DMS114 treated with DMSO at 0.1 percent for 48 hours (cell line): ENCODE measurements around the gene DCN.

Experiments
- DNase-seq: peaks from one replicate; lab custom pipeline; 2025; ENCODE audit not compliant: unreplicated experiment; lab: John Stamatoyannopoulos, UW

The DCN gene

GRCh38 chr12:91104812-91105466 is 77.7 kb downstream of the DCN start:
- peak; percentile 55 for DNase-seq

GRCh38 chr12:91103624-91104023 is 79.0 kb downstream of the DCN start:
- no peak for DNase-seq

- DNase-seq = no peak
These were observed 79.5 kb downstream of the DCN start for GRCh38 chr12:91103101-91103500.

DNA sequence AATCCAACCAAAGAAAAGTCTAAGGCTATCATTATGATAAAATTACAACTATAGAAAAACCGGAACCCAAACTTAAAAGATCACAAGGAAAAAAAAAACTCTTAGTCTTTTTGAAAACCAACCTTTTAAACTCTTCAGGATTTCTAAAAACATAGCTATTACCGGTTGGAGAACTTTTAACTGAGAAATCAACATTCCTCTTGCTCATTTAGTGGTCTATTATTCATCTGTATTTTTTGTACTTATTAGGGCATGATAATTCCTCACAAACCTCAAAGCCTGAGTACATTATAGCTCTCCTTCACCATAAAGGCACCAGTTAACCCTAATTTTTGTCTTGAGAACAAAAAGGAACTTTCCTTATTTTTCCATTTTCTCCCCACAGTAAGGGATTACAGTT is 81.7 kb downstream of the DCN start:
- peak; percentile 18 for DNase-seq

DNA sequence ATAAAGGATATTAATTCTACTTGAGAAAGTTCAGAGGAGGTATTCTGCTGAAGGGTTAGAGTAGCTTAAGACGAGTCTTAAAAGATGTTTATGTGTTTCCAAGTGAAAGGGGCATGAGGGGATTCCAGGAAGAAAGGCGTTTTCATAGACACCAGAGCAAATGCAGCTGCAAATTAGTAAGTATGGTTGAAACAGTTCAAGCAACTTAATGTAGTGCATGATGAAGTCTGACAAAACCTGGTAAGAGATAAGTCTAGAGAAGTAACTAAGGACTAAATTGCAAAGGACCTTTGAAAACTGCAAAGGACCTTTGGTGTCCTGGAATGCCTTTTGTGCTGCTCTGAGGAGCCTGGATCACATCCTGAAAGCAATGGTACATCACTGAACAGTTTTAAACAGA is 82.8 kb downstream of the DCN start:
- peak; percentile 61 for DNase-seq

DNA sequence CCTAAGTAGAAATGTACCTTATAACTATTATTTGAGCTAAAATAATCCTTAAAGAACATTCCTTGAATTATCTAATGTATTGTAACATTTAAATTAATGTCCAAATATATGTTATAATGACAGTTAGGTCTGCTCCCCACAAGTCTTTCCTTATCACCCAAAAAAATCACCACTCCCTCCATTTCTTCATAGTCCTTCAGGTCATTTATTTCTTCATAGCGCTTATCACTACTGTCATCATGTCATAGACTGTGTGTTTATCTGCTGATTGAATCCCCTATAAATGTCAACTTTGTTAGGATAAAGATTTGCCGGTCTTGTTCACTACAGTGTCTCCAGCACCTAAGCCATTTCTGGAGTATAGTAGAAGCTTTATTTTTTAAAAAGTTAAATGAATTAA is 83.3 kb downstream of the DCN start:
- DNase-seq = peak; percentile 44

DNA sequence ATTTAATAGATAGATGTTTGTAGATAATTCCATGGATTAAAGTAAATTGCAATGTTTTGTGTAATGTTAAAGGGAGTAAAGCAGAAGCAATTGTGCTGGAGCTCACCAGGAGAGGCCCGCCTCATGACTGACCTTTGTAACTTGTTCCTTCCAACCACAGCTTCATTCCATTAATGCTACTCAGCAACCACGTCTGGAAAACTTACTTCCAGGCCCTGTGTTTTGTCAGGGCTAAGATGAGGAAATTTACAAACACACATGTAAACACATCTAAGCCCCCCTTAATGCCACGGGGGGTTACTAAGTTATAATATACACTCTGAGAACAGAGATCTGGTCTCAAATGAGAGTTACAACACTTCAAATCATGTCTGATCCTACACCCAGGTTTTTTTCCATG is 83.7 kb downstream of the DCN start:
- DNase-seq = no peak

- peak; percentile 41 for DNase-seq
These were observed 84.2 kb downstream of the DCN start for GRCh38 chr12:91098461-91098860.

GRCh38 chr12:91094957-91095356 is 87.7 kb downstream of the DCN start:
- DNase-seq = no peak

- no peak for DNase-seq
These were observed 88.5 kb downstream of the DCN start for GRCh38 chr12:91094032-91094662.

DNA sequence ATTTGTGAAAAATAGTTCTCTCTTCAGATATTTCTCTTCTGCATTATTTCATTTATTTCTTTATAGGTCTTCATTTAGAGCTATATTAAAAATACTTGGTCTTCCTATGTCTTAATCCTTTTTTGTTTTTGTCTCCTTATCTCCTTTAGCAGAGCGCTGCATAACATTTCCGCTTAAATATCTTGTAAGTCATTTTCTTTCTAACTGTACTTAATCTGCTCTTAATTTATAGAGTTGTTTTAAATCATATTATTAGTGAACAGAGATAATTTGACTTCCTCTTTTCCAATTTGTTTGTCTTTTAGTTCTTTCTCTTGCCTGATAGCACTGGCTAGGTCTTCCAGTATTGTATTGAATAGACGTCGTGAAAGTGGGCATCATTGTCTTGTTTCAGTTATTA is 89.3 kb downstream of the DCN start:
- DNase-seq = no peak

DNA sequence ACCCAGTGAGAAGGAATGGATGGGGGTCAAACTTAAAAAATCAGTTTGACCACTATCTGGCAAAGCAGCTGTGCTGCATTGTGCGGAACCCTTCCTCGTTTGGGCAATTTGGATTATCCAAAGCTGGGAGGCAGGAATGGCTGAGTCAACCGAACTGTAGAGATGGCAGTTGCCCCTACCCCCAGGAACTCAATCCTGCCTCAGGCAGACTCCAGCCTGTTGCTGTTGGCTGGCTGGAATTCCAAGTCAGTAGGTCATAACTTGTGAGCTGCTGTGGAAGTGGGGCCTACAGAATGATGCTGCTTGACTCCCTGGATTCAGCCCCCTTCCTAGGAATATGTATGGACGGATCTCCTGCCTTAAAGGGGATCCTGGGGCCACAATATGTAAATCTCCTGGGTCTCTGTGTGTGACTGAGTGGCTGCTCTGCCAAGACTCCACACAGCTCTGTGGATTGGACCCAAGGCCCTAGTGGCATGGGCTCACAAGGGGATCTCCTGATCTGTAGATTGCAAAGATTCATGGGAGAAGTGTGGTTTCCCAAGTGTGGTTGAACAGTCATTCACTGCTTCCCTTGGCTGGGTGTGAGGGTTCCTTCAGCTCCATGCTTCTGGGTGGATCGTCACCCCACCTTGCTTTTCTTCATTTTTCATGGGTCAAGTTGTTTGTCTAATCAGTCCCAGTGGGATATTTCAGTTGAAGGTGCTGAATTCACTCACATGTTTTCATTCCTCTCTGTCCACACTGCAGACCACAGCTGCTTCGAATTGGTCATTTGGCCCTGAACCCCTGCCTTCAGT is 90.5 kb downstream of the DCN start:
- no peak for DNase-seq
